Left colon (tissue), 2 donors: ENCODE measurements around the gene STK32C. TPM values are rescaled to one million over a fixed set of nuclear protein-coding genes. Genes with fewer than 3 reads are reported as not detected.
A peak's percentile ranks its signal among the peaks of the same experiment; 100 is the strongest.
"Not testable (repeated sequence)": the region's sequence is repeated elsewhere in the genome, so short reads cannot be mapped to it uniquely, and the experiment has no call there.

Experiments
- ATAC-seq: fragments of 200-7000 bp; cut with Tn5 transposase; one replicate; pipeline ENCODE4 v1.9.1; 2020; ENCODE audit warnings: mild to moderate bottlenecking, moderate library complexity
- DNase-seq, 2 donors: peaks; one replicate each; pipeline ENCODE4 v3.0.0-alpha.2; 2020
- intact Hi-C, 2 donors: fragments of 100-400 bp; cut with DNase I in 1 of 2; cut with micrococcal nuclease in 1 of 2; formaldehyde crosslinking; loops; one replicate each; pipeline versions ENCODE4 v1.11.2 to v1.14.0; 2022; cut with DNase I, micrococcal nuclease
- total RNA-seq, 2 donors: library from RNA; stranded (reverse); fragmentation: NEBNext Ultra II Directional; extraction: Animal tissue kit (Norgen Biotek cat#: 25700); gene quantifications; one replicate each; pipeline ENCODE4 v1.2.1, GENCODE V29; 2021
- donor health status: DM: no; HTN: no; CAD: no.
- donor health status: DM: yes; HTN: yes; CAD: no.

STK32C gene
- total RNA-seq, 2 donors from 2014 or later = 8.4 to 10.0 TPM

DNA sequence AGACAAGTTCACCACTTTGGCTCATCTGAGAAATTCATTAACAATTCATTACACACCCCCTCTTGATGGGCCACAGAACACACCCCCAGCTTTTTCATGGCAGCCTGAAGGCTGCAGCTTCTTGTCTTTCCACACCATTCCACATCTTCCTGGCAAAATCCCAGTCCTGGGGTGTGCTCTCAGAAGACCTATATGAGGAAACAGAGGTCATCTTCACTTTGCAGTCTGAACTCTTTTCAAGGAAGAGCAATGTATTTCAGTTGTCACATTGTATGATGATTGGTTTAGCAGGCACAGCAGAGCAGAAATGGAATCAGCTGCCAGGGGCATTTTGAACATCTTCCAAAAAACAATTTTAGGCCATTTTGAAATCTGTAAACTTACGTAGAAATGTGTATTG lies 16.4 kb upstream of the STK32C start:
- ATAC-seq = no peak
- intact Hi-C loops = no loop called here
- DNase-seq = no peak

DNA sequence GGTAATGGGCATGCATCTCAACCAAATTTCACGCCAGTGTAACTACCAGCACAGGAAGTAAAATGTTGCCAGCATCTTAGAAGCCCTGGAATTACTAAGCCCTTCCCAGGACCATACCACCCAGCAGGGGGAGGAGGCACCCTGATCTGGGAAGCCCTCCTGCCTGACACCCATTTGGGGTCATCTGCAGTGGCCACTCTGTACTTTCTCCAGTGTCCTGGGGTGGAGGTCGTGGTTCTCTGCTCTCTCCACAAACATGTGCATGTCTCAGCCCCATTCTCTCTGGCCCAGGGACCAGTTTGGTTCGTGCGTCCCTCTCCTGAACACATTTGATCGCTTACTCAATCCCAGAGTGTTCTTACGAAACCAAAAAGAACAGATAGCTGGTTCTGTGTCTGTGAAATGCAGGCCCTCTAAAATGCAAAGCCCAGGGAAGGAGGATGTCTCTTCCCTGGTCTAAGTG lies 14.9 kb upstream of the STK32C start:
- DNase-seq (peak in 1 of 2 donors; percentile 20), ATAC-seq (no peak)
- intact Hi-C loops = no loop called here

DNA sequence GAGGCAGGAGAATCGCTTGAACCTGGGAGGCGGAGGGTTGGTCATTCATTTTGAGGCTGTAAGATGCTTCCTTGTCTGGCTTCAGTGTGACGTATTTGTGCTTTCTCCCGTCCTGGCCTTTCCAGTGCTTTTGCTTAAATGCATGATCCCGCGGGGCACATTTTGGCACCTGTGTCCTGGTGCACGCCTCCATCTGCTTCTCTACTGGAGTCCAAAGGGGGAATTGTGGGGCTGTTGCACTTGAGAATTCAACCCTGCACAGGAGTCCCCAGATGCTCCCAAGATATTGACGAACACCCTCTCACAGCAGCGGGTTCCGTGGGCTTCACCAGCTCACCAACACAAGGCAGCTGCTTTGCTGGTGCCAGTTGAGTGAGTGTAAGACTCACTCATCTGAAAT lies 14.0 kb upstream of the STK32C start:
- ATAC-seq (no peak), DNase-seq (no peak)
- intact Hi-C loops = no loop called here

DNA sequence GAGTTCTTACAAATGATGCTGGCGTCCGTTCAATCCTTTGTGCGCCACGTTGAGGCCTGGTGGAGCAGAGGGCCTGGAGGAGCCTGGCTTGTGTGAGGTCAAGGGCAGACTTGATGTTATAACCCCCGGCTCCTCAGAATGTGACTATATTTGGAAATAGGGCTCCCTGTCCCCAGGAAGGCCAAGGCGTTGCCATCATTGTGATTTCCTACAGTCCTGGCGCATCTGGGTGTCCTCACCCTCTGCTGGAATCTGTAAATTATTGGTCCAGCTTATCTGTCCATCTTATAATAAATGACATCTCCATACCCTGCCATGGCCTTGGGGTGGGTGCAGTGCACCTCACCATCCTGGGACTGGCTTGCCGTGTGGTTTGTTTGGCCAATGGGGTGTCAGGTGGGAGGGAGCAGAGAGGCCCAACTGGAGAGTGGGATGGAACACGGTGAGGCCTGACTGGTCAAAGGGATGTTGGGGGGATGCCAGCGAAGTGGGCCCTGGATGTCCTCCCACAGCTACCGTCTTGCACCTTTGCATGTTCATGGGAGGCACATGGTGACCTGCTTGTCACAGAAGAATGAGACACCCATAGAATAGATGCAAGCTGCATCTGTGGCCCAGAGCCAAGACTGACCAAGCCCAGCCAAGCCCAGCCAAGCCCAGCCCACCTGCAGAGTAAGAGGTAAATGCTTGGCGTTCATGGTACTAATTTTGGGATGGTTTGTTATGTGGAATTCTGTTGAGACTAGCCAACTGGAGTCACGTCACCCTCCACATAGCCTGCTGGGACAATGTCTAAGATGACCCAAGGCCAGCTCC lies 13.1 kb upstream of the STK32C start:
- peak in 1 of 2 donors; percentile 19 for DNase-seq
- intact Hi-C loops = no loop called here

DNA sequence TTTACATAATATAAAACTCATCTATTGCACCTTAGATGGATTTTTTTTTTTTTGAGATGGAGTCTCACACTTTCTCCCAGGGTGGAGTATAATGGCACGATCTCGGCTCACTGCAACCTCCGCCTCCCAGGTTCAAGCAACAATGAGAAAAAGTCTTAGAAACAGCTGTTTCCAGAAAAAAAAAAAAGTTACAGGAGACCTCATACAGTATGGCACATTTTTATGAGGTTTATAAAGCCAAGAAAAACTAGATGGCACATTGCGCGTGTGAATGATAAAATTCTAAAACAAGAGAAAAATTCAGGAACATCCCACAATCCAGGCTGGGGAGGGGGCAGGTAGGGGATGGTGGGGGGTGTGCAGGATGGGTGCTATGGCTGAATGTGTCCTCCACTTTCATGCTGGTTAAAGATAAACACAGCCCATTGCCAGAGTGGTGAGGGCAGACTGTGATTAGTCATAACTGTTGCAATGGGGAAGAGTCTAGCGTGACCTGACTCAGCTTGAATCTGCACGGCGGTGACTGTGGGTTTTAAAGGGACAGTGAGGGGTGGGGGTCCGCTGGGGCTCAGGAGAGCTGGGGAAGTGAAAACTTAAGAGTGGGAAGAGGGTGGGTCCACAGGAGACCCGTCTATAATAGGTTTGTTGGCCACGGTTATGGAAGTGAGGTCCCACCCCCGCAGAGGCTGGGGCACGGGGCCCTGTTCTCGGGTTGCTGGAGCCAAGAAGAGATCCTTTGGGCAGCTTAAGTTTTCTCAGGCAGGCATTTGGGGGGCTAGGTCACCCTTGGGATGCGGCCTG lies 12.3 kb upstream of the STK32C start:
- intact Hi-C loops = no loop called here
- ATAC-seq = peak; percentile 30
- DNase-seq = no peak

More for the DNA sequence above, 13.1 kb upstream of the STK32C start:
- ATAC-seq = no peak

DNA sequence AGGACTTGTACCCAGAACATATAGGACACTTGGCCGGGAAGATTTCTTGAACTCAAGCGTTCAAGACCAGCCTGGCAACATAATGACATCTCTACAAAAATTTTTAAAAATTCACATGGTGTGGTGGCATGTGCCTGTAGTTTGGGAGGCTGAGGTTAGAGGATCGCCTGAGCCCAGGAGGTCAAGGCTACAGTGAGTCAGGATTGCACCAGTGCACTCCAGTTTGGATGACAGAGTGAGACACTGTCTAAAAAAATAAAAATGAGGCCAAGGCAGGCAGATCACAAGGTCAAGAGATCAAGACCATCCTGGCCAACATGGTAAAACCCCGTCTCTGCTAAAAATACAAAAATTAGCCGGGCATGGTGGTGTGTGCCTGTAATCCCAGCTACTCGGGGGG lies 9.7 kb upstream of the STK32C start:
- ATAC-seq, intact Hi-C loops: not testable (repeated sequence)
- DNase-seq = peak in 1 of 2 donors; percentile 10

DNA sequence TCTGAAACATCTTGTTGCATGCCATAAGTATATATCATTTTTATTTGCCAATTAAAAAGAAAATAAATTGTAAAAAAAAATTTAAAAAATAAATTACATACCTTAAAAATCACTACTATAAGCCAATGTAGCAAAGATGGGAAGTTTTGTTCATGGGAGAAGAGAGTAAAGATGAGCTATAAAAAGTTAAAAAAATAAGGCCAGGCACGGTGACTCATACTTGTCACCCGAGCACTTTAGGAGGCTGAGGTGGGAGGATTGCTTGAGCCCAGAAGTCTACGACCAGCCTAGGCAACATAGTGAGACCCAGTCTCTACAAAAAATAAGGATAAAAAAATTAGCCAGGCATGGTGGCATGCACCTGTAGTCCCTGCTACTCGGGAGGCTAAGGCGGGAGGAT lies 8.4 kb upstream of the STK32C start:
- DNase-seq (no peak), ATAC-seq (no peak)
- intact Hi-C loops = no loop called here

DNA sequence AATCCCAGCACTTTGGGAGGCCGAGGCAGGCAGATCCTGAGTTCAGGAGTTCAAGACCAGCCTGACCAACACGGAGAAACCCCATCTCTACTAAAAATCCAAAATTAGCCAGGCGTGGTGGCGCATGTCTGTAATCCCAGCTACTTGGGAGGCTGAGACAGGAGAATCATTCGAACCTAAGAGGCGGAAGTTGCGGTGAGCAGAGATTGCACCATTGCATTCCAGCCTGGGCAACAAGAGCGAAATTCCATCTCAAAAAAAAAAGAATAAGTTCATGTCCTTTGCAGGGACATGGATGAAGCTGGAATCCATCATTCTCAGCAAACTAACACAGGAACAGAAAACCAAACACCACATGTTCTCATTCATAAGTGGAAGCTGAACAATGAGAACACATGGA lies 7.1 kb upstream of the STK32C start:
- intact Hi-C loops, ATAC-seq, DNase-seq: not testable (repeated sequence)

DNA sequence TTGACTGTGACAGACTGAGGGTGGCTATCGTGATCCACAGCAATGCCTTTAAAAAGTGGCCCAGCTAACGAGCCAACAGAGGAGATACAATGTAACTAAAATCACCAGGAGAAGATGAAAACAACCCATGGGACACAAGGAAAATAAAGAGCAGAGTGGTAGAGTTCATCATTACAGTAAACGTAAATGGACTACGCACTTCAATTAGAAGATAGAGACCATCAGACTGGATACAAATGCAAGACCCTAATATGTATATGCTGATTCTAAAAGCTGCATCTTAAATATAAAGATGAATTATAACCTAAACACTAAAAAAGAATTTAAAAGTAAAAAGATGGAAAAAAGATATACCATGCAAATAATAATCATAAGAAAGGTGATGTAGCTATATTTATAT lies 6.6 kb upstream of the STK32C start:
- intact Hi-C loops = no loop called here
- DNase-seq (no peak), ATAC-seq (no peak)

DNA sequence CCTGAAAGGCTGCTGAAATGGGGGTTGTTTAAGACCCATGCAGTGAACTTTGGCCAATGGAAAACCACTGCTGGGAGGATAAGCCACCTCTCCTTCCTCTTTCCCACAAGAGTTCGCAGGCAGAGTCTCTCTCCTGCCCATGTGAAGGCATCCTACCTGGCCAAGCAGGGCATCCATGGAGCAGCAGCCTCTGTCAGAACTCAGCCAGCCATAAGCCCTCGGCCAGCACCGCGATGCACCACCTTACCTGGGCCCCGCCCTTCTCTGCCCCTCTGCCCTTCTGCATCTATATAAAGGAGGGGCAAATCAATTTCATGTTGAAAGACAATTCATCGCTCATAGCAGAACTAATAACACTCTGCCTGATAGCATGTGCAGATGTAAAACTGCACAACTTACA lies 6.1 kb upstream of the STK32C start:
- intact Hi-C loops = no loop called here
- DNase-seq = peak in 1 of 2 donors; percentile 5
- no peak for ATAC-seq

DNA sequence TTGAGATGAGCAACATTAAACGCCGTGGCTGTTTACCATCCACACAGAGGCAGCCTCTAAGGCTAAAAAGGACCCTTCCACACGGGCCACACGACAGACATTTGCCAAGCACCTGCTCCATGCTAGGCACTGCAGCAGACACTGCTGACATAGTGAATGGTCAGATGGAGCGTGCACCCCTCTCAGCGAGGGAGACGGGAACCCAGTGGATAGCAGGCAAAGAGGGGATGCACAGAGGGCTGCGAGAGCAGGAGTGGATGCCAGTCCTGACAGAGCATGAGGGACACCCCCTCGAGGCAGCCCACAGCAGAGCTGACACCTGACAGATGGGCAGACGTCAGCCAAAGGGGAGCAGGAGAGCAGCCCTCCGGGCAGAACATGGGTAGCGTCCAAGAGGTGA lies 5.6 kb upstream of the STK32C start:
- DNase-seq = peak in 1 of 2 donors; percentile 15
- intact Hi-C loops = no loop called here
- no peak for ATAC-seq

DNA sequence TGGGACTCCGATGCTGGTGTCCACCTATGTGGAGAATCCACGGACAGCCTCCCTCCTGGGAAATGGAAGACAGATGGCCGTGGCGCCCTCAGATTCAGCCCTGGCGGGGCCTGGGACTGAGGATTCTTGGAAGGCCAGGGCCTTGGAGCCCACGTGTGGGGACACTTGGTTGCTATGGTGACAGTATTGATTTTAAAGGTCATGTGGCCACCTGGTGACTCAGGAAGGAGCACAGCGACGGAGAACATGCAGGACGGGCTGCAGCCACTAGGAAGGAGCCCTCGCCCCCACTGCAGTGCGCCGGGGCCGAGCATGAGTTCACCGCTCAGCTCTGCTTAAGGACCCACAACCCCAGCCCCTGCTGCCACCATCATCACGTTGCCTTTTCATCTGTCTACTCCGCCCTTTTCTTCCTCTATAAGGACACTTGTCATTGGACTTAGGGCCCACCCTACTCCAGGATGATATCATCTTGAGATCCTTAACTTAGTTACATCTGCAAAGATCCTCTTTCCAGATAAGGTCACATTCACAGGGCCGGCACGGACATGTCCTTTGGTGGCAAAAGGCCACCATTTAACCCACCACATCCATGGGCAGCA lies 3.7 kb upstream of the STK32C start:
- ATAC-seq (no peak), DNase-seq (peak in 1 of 2 donors; percentile 23)
- intact Hi-C loops = no loop called here

DNA sequence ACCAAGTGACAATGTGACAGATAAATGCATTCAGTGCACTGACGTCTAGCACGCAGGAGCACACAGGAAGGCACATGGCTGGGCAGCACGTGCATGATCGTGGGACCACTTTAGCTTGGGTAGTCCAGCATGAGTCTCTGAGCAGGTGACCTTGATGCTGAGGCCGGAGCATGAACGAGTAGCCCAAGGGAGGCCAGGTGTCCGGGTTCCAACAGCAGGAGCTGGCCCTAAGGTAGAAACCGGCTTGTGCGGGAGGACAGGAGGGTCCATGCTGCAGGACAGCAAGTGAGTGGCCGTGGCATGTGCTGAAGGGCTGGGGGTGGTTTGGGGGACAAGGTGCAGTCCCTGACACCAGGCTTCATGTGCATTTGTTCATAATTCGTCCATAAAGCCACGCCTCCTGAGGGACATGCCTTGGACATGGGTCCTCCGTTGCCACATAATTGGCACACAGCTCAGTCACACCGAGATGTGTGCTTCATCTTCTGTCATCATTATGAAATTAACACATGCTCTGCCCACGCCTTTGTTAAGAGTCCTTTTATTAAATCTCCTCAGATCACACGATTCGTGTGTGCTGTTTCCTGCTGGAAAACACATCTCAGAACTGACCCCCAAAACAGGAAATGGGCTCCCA lies 3.1 kb upstream of the STK32C start:
- intact Hi-C loops = no loop called here
- DNase-seq (peak in 1 of 2 donors; percentile 11), ATAC-seq (no peak)

DNA sequence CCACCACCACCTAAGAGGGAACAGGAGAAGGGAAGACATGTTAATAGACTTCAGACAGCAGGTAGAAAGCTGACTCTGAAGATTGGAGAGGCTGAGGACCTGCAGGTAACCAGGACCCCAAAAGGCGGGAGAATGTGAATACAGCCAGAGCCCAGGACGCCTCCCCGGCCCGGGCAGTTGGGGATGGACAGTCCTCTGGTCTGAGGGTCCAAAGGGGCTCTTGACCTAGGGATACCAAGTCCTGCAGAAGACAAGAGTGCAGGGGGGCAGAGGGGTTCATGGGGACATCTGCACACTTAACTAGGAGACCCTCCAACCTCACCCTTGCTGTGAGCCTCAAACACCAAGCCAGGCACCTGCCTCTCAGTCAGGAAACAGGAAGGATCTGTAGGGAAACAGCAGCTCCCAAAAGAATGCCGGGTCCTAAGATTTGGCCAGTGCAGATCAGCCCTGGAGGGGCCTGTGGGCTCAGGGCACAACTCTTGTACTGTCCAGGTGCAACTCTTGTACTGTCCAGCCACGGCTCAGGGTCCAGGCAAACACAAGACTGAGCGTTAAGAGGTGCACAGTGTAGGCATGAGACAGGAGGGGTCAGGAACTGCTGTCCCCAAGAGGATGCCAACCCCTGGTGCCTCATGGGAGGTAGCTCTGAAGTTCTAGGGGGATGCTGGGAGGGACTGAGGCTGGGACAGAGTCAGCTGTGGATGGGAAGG lies 2.3 kb upstream of the STK32C start:
- ATAC-seq = no peak
- no peak for DNase-seq
- intact Hi-C loops = no loop called here

DNA sequence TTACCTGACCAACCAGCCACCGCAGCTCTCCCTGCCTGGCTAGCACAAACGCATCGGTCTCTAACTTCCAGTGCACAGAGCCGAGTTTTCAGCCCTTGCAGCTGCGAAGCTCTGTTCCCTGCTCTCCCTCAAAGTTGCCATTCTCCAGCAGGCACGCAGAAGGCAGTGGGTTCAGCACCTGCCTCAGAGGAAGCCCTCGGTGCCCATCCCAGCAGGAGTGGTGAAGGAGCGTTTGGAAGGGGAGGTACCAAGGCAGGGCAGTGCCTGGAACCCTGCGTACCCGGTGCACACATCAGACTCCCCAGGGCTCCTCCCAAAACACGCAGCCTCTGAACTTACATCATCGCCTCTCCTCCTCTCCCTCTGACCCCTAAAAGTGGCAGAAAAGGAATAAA lies 1.7 kb upstream of the STK32C start:
- ATAC-seq (no peak), DNase-seq (no peak)
- intact Hi-C loops = no loop called here

DNA sequence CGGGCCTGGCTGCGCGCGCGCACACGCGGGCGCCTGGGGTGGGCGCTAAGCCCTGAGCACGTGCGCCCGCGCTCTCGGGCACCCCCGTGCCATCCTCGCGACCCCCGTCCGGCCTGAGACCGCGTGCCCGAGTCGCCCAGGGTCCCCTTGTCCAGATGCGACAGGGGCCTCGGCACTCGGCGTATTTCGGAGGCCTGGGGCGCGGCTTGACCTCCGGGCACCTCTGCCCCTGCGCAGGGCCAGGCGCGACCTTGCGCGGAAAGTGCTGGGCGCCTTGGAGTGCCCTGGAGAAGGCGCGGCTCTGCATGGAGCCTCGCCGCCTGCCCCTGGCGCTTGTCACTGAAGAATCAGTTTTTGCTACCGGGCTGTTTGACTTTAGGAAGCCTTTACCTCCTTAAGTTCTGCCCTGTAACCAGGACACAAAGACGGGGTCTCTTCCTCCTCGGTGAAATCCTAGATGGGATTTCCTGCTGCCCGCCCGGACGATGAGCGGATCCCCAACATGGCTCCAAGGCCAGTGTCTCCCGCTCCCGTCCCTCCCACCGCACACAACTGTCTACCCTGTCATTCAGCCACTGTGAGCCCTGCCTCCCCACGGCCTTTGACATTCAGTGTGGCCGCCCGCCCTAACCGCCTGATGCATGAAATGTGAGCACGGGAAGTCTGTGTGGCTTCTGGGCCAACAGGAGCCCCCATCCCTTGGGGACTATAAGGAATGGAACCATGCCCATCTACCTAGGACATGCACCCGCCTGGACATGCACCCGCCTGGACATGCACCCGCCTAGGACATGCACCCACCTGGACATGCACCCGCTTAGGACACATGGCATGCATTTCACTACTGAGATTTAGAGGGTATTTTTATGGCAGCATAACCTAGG lies 1.1 kb upstream of the STK32C start:
- ATAC-seq (peak; percentile 21), DNase-seq (no peak)
- intact Hi-C loops = no loop called here

DNA sequence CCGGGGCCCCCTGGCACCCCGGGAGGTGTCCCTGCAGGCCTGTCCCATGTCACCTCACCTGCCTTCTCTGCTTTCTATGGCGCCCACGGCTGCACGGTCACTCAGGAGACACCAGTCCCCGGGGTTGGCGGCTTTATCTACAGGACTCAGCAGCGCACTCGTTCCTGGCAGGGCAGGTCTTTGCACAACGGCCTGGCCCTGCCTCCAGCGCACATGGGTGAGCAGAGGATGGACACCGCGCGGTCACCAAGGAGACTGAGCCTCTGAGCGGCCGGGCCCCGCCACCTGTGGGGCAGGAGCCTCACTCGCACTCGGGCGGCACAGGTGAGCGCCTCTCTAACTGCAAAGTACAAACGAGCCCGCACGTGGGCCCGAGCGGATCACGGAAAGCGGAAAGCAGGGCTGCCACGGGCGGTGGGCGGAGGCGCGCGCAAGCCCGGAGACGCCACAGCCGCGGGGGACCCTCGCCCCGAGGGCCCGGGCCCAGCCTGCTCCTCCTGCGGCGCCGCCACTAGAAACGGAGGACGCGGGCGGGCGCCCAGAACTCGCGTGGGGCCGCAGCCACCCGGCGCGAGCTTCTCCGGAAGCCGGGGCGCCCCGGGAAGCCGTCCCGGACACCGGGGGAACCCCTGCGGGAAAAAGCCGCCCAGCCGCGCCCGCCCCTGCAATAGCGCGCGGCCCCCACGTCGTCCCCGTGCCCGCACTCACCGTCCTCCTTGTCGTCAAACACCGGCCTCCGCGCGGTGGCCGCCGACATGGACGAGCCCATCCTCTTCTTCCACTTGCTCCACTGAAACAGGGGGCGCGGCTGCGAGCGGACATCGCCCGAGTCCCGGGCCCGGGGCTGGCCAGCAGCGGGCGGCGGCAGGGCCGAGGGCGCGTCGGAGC lies 642 bp downstream of the STK32C start:
- intact Hi-C loops = no loop called here
- ATAC-seq = peak; percentile 34
- DNase-seq = peak; percentile 40 to 61
